DMS53 treated with DMSO at 0.1 percent for 48 hours (cell line): ENCODE data around the gene EXOC2.

Experiments used
- DNase-seq: peaks from one replicate; lab custom pipeline; 2025; ENCODE audit not compliant: unreplicated experiment; lab: John Stamatoyannopoulos, UW

Gene EXOC2

GRCh38 chr6:470901-471448 lies 222.0 kb downstream of the EXOC2 start:
- no peak for DNase-seq

GRCh38 chr6:470051-470900 lies 222.7 kb downstream of the EXOC2 start:
- no peak for DNase-seq

- no peak for DNase-seq
These were observed 225.3 kb downstream of the EXOC2 start for GRCh38 chr6:467671-468082.

GRCh38 chr6:467111-467510 lies 225.8 kb downstream of the EXOC2 start:
- no peak for DNase-seq

- no peak for DNase-seq
These were observed 226.4 kb downstream of the EXOC2 start for GRCh38 chr6:466564-466963.

GRCh38 chr6:465531-466348 lies 227.2 kb downstream of the EXOC2 start:
- DNase-seq: no peak

GRCh38 chr6:456887-457286 lies 236.1 kb downstream of the EXOC2 start:
- no peak for DNase-seq

GRCh38 chr6:456358-456867 lies 236.5 kb downstream of the EXOC2 start:
- no peak for DNase-seq

GRCh38 chr6:455835-456234 lies 237.1 kb downstream of the EXOC2 start:
- DNase-seq: no peak

- DNase-seq: no peak
These were observed 237.8 kb downstream of the EXOC2 start for GRCh38 chr6:455006-455585.

GRCh38 chr6:454148-454991 lies 238.6 kb downstream of the EXOC2 start:
- DNase-seq: no peak

- no peak for DNase-seq
These were observed 239.8 kb downstream of the EXOC2 start for GRCh38 chr6:453152-453551.

- DNase-seq: no peak
These were observed 240.5 kb downstream of the EXOC2 start for GRCh38 chr6:452301-453067.

GRCh38 chr6:451847-452246 lies 241.1 kb downstream of the EXOC2 start:
- DNase-seq: no peak

GRCh38 chr6:451336-451735 lies 241.6 kb downstream of the EXOC2 start:
- no peak for DNase-seq

GRCh38 chr6:449486-450419 lies 243.2 kb downstream of the EXOC2 start:
- DNase-seq: no peak

GRCh38 chr6:449057-449430 lies 243.9 kb downstream of the EXOC2 start:
- no peak for DNase-seq

- no peak for DNase-seq
These were observed 244.5 kb downstream of the EXOC2 start for GRCh38 chr6:448296-449056.
